Nucleus accumbens (tissue), 56 donors: ENCODE data around the gene BIRC7.

Experiments
- DNase-seq, 56 donors: peaks; one replicate each; lab custom pipeline; 2025; lab: John Stamatoyannopoulos, UW

BIRC7 gene

GRCh38 chr20:63261795-63262528, 26.3 kb downstream of the BIRC7 start:
- DNase-seq: no peak

GRCh38 chr20:63262836-63263235, 27.1 kb downstream of the BIRC7 start:
- DNase-seq: no peak

- DNase-seq: no peak
These were observed 28.3 kb downstream of the BIRC7 start for GRCh38 chr20:63264000-63264399.

GRCh38 chr20:63264519-63264918, 28.8 kb downstream of the BIRC7 start:
- DNase-seq: peak in 14 of 56 donors; percentile 5 to 49 (median 24)

- no peak for DNase-seq
These were observed 30.3 kb downstream of the BIRC7 start for GRCh38 chr20:63265891-63266515.

- no peak for DNase-seq
These were observed 32.0 kb downstream of the BIRC7 start for GRCh38 chr20:63267691-63268090.

- DNase-seq: no peak
These were observed 32.6 kb downstream of the BIRC7 start for GRCh38 chr20:63268256-63268655.

- peak in 13 of 56 donors; percentile 9 to 59 (median 30) for DNase-seq
These were observed 33.1 kb downstream of the BIRC7 start for GRCh38 chr20:63268671-63269439.

- no peak for DNase-seq
These were observed 34.0 kb downstream of the BIRC7 start for GRCh38 chr20:63269724-63270123.

GRCh38 chr20:63270606-63271325, 35.1 kb downstream of the BIRC7 start:
- DNase-seq: no peak

- peak in 55 of 56 donors; percentile 32 to 95 (median 80) for DNase-seq
These were observed 36.7 kb downstream of the BIRC7 start, which contains the start of gene ARFGAP1 for GRCh38 chr20:63272105-63273058. TSS of gene ARFGAP1 (plus strand) at chr20:63272813. CDS start at chr20:63275581, 2,768 bp downstream.

GRCh38 chr20:63273059-63273579, 37.4 kb downstream of the BIRC7 start:
- DNase-seq: no peak

GRCh38 chr20:63273635-63274380, 38.1 kb downstream of the BIRC7 start:
- DNase-seq: no peak

- DNase-seq: no peak
These were observed 38.9 kb downstream of the BIRC7 start for GRCh38 chr20:63274381-63275228.

GRCh38 chr20:63275825-63276224, 40.1 kb downstream of the BIRC7 start:
- no peak for DNase-seq

- no peak for DNase-seq
These were observed 41.3 kb downstream of the BIRC7 start for GRCh38 chr20:63276956-63277355.

GRCh38 chr20:63277466-63278272, 42.0 kb downstream of the BIRC7 start:
- no peak for DNase-seq
